Measurements from ENCODE around the gene AFTPH. TPM values are rescaled to one million over a fixed set of nuclear protein-coding genes. Genes with fewer than 3 reads are reported as not detected.

The AFTPH gene
- total RNA-seq, 1 donor from 2014 or later: 11.3 TPM

DNA sequence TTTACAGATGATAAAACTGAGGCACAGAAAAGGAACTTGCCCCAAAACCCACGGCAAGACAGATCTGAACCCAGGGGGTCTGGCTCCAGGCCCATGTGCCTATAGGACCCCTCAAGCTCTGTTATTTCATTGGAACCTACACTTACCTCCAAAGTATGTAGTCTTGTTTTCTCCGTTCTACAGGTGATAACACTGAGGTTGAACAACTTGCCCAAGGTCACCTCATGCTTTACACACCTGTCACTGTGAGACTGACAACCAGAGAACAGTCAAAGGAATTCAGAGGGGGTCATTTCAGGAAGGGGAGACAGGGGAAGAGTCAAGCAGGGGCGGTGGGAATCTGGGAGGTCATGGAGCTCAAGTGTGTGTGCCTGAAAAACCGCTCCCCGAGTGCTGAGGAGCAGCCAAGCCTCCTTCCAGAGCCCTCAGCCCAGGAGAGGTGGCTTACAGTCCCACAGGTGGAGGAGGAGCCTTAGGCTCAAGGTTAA, 81.9 kb downstream of the AFTPH start:
- intact Hi-C loops (cut with micrococcal nuclease): no loop called here
- no peaks in the 10 kb centered on the region for H3K27me3 ChIP-seq (ENCODE audit: low read depth)
- TF ChIP-seq, protein P1, sequence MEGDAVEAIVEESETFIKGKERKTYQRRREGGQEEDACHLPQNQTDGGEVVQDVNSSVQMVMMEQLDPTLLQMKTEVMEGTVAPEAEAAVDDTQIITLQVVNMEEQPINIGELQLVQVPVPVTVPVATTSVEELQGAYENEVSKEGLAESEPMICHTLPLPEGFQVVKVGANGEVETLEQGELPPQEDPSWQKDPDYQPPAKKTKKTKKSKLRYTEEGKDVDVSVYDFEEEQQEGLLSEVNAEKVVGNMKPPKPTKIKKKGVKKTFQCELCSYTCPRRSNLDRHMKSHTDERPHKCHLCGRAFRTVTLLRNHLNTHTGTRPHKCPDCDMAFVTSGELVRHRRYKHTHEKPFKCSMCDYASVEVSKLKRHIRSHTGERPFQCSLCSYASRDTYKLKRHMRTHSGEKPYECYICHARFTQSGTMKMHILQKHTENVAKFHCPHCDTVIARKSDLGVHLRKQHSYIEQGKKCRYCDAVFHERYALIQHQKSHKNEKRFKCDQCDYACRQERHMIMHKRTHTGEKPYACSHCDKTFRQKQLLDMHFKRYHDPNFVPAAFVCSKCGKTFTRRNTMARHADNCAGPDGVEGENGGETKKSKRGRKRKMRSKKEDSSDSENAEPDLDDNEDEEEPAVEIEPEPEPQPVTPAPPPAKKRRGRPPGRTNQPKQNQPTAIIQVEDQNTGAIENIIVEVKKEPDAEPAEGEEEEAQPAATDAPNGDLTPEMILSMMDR (IDR thresholded peaks at IDR 0.05; ENCODE audit: borderline replicate concordance): no peak

DNA sequence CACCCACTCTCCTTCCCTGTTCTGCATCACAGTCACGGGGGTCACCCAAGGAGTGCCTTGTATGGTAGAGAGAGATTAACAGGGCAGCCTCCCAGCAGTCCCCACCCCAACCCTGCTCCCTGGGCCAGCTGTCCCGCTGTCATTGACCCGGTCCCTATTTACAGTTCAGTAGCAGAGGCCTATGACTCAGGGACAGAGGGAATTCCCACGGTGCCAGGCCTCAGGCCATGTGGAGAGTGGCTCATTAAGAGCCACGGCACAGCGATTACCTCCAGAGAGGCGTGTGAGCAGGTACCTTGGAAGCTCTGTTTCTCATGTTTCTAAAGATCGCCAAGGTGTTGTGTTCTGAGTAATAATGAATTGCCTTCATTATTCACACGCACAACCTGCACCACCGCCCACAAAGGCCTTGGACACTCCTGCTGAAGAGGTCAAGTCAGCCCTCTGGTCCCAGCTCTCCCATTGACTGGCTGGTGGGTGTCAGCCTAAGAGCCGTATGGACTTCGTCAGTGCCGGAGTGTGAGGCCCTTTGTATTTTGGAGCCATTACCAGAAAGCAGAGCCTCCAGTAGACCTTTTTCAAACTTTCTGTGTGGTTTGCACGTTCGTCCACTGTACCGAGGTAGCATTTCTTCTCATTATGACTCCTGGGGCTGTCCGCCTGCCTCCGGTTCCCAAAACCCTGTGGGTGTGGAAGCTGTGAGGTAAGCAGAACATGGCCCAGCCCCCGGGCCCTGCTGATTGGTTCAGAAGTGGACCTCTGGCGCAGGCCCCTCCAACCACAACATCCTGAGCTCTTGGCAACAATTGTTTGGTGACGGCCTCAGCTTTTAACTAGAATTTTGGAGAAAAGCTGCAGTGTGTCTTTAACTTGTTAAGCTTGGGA, 82.6 kb downstream of the AFTPH start:
- intact Hi-C loops (cut with micrococcal nuclease): no loop called here
- peak; percentile 88 for DNase-seq
- Histone ChIP-seq H3K36me3 (no peaks in the 10 kb centered on the region), H3K27me3 (ENCODE audit: low read depth) (no peaks in the 10 kb centered on the region), H3K27ac (replicated peaks) (no peak overlapping the region), H3K4me1 (peaks cover 25% of the 10 kb centered on the region), H3K4me3 (peak overlapping the region; percentile 41), H3K9me3 (replicated peaks) (peaks cover 4% of the 10 kb centered on the region)
- TF ChIP-seq, protein P1 (IDR thresholded peaks at IDR 0.05; ENCODE audit: borderline replicate concordance): no peak

More for the DNA sequence above, 81.9 kb downstream of the AFTPH start:
- Histone ChIP-seq H3K4me1 (peaks cover 25% of the 10 kb centered on the region), H3K4me3 (no peak overlapping the region), H3K36me3 (no peaks in the 10 kb centered on the region), H3K9me3 (replicated peaks) (peaks cover 4% of the 10 kb centered on the region), H3K27ac (replicated peaks) (no peak overlapping the region)
- DNase-seq: no peak

DNA sequence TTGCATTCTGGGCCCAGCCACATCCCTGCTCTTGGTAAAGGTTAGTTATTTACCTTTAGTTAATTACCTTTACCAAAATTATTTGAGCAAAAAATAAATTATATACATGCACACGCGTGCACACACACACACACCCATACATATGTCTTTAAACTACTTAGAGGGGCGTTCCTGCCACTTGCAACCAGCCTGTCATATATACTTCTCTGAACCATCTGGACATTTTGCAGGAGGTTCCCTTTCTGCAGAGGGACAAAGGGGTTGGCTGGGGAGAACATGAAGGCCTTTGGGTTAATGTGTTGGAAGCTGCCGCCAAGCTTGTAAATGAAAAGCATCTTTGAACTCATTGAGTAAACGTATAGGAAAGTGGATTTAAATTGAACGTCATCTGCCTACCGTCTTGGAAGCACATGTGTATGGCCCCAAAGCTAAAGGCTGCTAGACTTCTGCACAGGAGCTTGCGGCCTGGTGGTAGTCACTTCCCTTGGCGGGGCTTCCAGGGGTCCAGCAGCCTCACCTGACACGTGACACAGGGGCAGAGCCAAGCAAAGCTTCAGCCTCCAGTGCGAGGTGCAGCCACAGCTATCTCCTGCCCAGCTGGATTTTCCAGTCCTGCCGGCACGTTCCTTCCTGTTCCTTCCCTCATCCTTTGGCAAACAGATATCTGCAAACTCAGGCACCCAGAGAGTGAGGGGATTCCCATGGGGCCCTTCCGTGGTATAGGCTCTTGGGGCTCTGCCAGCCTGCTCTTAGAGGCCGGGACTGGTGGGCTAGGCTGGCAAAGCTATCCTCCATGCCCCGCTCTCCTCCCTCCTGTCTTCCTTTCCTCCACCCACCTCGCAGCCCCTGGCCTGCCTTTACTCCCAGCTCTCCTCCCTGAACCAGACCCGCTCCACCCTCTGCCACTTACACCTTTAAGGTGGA, 83.5 kb downstream of the AFTPH start:
- no peak for DNase-seq
- intact Hi-C loops (cut with micrococcal nuclease): no loop called here

DNA sequence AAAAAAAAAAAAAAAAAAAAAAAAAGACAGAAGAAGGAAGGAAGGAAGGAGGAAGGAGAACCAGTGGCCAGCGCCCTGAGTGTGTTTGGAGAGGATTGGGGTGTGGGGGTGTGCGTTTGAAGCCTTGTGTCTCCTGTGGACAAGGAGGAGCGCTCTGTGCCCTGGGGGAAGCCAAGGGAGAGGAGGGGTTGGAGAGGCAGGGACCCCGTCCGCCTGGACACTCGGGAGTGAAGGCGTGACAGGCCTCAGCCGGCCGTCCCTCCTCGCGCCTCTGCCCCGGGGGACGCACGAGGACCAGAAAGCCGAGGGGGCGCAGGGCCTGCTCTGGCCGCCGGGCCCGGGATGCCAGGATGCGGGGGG, 84.7 kb downstream of the AFTPH start:
- Histone ChIP-seq H3K4me1 (peaks cover 25% of the 10 kb centered on the region), H3K9me3 (replicated peaks) (peaks cover 4% of the 10 kb centered on the region), H3K36me3 (no peaks in the 10 kb centered on the region), H3K27me3 (ENCODE audit: low read depth) (no peaks in the 10 kb centered on the region), H3K4me3 (peak overlapping the region; percentile 77), H3K27ac (replicated peaks) (peak overlapping the region; percentile 82)
- intact Hi-C loops (cut with micrococcal nuclease): no loop called here
- DNase-seq: peak; percentile 28
- TF ChIP-seq, protein P1 (IDR thresholded peaks at IDR 0.05; ENCODE audit: borderline replicate concordance): no peak

More for the DNA sequence above, 83.5 kb downstream of the AFTPH start:
- no peak overlapping the region for H3K27ac ChIP-seq (replicated peaks)
- TF ChIP-seq, protein P1 (IDR thresholded peaks at IDR 0.05; ENCODE audit: borderline replicate concordance): no peak
- no peak overlapping the region for H3K4me3 ChIP-seq
- H3K9me3 ChIP-seq (replicated peaks): peaks cover 4% of the 10 kb centered on the region
- H3K27me3 ChIP-seq (ENCODE audit: low read depth): no peaks in the 10 kb centered on the region
- H3K36me3 ChIP-seq: no peaks in the 10 kb centered on the region
- peaks cover 25% of the 10 kb centered on the region for H3K4me1 ChIP-seq

DNA sequence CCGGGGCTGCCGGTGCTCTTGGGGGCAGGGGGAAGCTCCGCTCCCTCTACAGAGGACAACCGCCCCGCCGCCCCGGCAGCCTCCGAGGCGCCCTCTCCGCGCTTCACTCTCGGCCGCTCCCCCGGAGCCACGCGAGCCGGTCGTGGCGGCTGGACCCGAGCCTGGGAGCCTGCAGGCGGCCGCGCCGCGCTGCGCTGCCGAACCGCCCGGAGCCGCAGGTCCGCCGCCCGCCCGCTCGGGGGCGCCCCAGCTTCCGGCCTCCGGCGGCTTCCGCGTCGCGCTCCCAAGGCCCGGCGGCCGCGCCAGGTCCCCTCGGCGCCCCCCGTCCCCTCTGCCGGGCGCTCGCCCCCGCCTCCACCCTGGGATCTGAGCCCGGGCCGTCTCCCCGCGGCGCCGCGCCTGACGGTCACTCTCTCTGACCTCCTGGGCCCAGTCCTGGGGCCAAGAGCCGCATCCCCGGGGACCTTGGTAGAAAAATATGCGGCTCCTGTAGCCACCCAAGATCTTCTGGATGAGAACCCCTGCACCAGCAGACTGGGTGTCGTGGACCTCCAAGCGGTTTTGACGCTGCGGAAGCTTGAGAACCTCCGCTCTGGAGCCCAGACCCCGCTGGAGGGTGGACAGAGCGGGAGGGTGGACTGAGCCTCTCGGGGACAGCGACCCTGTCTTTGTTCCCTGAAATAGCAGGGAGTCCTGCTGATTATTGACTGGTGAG, 85.3 kb downstream of the AFTPH start:
- H3K4me1 ChIP-seq: peaks cover 25% of the 10 kb centered on the region
- TF ChIP-seq, protein P1 (IDR thresholded peaks at IDR 0.05; ENCODE audit: borderline replicate concordance): peak; percentile 55
- peak overlapping the region; percentile 77 for H3K4me3 ChIP-seq
- no peaks in the 10 kb centered on the region for H3K9me3 ChIP-seq (replicated peaks)
- H3K36me3 ChIP-seq: no peaks in the 10 kb centered on the region
- no peaks in the 10 kb centered on the region for H3K27me3 ChIP-seq (ENCODE audit: low read depth)
- intact Hi-C loops (cut with micrococcal nuclease): no loop called here
- peak overlapping the region; percentile 82 for H3K27ac ChIP-seq (replicated peaks)
- peak; percentile 71 for DNase-seq
